GM18499 (cell line): ENCODE data around the gene DEDD2.

Experiments
- ATAC-seq: cut with Tn5 transposase; IDR thresholded peaks from one replicate; pipeline ENCODE4 v1.9.1; 2021; ENCODE audit warnings: moderate number of reproducible peaks; ENCODE audit not compliant: insufficient read depth, unreplicated experiment

The DEDD2 gene

GRCh38 chr19:42175952-42176648, 41.4 kb downstream of the DEDD2 start:
- ATAC-seq: no peak

DNA sequence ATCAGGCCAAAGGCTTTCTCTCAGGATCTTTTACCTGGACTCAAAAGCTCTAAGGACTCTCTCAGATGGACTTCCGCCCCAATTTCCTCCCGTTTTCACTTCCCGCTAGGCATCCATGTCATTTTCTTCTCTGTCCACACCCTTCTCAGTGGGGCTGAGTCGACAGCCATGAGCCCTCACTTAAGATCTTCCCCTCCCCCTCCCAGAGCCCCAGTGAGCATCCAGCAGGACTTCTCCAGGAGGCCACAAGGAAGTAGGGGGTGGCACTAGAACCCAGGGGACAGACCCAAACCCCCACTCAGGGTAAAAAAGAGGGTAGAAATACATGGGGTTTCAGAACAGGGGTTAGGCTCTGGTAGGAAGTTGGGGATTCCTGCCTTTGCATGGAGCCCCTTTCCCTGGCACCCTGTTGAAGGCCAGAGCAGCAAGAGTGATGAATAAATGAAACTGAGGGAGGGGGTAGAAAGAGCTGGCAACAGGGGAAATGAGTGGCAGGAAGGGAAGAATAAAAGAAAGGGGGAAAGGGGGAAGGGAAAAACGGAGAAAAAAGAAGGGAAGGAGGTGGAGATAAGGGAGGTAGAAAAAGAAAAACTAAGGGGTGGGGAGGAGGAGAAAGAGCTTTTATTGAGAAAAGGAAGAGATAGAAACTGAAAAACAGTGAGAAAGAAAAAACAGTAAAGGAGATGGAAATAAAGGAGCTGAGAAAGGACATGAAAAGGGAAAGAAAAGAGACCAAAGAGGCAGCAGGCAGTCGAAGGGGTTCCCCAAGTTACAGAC, 42.3 kb downstream of the DEDD2 start:
- no peak for ATAC-seq

DNA sequence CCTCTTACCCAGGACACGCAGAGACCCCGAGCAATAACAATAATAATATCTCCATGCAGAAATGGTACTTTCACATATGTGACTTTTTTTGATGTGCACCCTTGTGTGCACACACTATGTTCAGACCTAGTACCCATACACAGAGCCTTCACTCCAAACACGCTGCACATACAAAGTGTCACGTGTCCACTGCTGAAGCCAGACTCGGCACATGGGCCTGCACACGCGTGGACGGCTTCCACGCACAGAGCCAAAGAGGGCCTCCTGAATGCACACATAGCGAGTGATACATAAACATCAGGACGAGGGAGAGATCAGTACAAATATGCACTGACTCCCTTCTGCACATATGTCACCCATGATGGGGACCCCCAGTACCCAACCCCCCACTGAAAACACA, 43.3 kb downstream of the DEDD2 start:
- no peak for ATAC-seq

GRCh38 chr19:42173695-42174094, 43.8 kb downstream of the DEDD2 start:
- ATAC-seq: no peak

DNA sequence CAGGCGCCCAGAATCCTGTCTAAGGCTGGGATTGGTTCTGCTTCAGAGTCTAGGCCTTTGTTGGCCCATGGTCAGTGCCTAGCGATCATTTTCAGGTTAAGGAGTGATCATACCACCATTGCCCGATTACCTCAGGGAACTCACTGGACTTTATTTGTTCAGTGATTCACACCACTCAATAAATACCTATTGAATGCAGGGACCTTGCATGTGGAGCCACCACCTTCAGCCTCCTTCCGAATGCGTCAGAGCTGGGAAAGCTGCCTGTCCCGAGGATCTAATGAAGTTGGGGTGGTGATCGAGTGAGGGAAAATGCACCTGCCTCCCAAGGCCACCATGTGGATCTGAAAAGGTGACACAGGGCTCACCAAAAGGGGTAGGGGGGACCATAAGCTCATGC, 45.2 kb downstream of the DEDD2 start:
- no peak for ATAC-seq

DNA sequence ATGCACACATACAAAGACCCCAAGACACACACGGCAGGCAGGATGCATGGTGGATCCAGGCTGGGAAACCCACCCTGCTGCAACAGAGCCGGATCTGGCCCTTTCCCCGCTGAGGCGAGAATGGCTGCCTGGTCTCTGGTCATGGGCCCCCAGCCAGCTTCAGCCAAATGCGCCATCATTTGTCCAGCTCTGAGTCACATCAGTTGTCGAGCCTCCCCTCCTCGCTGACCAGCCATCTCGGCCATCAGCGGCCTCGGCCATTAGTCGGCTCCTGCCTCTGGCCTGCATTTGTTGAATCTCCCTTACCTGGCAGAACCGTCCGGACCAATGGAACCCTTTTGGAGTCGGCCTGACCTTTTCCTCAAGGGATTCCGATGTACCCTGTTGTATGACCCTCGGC, 46.8 kb downstream of the DEDD2 start:
- ATAC-seq: no peak

- no peak for ATAC-seq
These were observed 47.7 kb downstream of the DEDD2 start for GRCh38 chr19:42169486-42170413.

GRCh38 chr19:42168206-42168605, 49.3 kb downstream of the DEDD2 start:
- no peak for ATAC-seq

DNA sequence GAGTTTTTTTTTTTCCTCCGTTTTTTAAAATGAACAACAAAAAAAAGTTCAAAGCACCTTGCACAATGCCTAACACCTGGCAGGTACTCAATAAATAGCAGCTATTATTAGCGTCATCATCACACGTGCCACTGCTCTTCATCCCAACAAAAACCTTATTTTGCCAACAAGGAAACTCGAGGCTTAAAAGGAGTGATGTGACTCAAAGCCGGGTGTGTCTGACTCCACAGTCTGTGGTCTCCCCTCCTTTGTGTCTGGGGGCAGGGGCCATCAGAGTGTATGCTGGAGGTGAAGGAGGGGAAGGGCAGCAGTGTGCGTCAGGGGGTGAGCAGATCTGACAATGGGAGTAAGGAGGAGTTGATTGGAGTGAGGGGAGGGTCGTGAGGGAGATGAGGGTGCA, 51.2 kb downstream of the DEDD2 start:
- ATAC-seq: no peak

DNA sequence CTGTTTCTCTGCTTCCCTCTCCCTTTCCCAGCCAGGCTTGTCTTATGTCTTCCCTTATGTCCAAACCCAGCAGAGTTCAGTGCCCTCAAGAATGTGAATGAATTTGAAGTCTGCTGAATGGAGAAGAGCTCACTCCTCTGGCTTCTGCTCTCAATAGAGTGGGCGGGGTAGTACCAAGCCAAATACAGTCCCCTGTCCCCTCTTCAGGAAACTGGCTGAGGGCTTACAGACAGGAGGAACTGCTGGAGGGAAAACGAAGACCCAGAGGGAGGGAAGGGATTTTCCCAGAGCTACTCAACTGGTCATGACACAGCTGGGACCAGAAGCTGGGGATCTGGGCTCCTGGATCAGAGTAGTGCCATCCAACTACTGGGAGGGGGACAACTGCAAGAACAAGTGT, 52.3 kb downstream of the DEDD2 start:
- ATAC-seq: no peak

- no peak for ATAC-seq
These were observed 55.7 kb downstream of the DEDD2 start for GRCh38 chr19:42161616-42162263.

GRCh38 chr19:42159942-42160341, 57.5 kb downstream of the DEDD2 start:
- no peak for ATAC-seq

DNA sequence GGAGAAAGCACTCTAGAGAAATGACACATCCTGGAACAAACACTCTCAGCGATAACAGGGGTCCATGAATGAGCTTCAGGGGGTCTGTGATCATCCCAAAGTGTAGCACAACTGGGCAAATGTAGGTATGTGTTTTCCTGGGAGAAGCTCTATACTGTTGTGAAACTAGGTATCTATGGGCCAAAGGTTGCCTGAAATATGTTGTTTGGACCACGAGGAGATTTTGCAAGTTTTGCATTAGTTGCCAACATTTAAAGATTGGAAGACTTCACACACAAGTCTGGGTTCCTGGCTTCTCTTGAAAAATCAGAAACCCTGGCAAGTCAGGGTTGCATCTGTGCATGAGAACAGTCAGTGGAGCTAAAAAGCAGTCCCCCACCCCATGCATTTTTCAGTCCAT, 58.6 kb downstream of the DEDD2 start:
- ATAC-seq: no peak

DNA sequence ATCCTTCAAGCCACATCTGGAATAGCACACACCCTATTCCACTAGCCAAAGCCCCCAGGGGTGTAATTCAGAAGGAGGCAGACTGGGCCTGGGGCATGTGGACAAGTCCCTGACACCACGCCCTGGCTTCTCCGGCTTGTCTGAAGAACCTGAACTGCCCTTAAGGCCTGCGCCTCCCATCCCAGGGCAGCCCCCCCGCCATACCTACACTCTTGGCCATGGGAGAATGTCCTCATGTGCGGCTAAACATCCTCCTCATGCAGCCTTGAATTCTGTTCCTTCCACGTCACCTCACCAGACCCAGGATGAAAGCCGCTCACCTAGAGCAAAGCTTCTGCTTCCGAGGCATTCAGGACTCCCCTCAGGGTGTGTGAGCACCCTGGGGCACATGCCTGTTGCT, 60.9 kb downstream of the DEDD2 start:
- ATAC-seq: no peak

DNA sequence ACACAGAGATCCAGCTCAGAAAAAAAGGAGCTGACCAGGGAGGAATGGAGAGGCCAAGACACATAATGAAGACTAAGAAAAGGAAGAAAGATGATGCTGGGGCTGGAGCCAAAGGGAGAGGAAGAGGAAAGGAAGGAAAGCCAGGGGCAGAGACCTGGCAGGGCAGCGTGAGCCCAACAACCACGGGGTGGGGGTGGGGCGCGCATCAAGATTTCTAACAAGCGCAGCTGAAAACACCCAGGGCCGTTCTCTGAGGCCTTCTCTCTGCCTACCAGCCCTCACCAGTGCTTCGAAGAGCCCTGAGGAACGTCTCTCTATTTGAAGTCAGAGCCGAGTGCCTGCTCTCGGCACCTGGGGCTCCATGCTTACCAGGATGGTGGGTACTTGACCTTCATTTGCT, 61.7 kb downstream of the DEDD2 start:
- no peak for ATAC-seq

DNA sequence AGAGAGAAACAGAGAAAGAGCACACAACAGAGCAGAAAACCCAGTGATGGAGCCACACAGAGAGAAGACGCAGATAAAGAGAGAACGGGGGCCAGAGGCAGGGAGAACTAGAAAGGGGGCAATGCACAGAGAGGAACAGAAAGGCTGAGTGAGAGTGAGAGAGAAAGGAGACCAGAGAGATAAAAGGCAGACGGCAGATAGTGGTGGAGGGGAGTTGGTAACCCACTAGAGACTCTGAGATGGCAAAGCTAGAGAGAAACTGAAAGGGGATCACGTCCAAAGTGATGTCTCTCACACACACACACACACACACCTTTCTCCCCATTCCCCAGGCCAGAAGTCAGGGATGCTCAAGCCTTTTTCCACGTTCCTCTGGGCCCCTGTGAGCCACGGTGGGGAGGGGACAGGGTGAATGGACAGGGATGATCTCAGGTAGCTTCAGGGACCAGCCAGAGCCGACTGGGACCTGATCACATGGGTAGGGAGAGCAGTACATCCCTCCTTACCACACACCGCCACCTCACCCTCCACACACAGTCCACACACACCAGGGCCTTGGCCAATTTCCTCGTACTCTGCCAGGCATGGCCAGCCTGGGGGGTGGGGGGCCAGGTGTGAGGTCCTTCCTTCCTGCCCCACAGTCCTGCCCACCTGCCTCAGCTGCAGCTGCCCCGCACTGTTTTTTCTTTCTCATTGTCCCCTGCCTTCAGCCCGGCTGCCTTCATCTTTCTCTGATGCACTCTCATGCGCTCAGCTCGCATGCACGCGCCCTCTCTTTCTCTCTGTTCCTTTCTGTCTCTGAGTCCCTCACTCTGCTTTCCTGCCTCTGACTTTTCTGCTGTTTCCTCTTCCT, 62.8 kb downstream of the DEDD2 start:
- ATAC-seq: no peak

DNA sequence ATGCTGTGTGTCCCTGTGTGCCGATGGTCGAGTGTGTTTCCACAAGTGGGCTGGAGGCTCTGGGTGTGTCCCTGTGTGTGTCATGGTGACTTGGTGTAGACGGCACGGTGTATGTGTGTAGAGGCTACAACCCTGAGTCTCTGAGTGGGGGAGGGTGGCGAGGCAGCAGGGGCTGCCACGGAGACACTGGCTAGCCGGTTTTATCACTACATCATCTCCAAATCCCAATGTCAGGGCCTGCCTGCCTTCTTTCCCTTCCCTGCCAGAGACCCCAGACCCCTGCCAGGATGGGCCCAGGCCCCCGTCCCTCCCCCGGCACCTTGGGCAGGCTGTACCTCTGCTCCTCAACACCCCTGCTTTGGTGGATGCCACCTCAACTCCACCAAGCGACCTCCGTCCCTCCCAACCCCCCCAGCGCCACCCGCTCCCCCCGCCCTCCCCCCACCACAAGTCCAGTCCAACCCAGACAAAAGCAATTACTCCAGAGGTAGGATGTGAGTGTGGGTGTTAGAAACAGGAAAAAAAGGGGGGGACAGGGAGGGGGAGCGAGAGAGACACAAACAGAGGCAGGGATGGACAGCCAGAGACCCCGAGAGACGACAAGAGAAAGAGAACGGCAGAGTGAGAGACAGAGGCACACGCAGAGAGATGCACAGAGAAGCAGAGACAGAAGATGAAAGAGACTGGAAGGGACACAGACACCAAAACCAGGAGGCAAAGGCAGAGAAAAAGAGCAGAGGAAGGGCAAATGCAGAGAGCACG, 63.6 kb downstream of the DEDD2 start:
- ATAC-seq: no peak

GRCh38 chr19:42152910-42153671, 64.4 kb downstream of the DEDD2 start:
- no peak for ATAC-seq
